ENCODE data around the gene TVP23C. TPM values are rescaled to one million over a fixed set of nuclear protein-coding genes. Genes with fewer than 3 reads are reported as not detected.
"Not testable (repeated sequence)": the region's sequence is repeated elsewhere in the genome, so short reads cannot be mapped to it uniquely, and the experiment has no call there.

The TVP23C gene
- 10 to 100 TPM; 37.9 to 99.0 (median 67.4) TPM for total RNA-seq

DNA sequence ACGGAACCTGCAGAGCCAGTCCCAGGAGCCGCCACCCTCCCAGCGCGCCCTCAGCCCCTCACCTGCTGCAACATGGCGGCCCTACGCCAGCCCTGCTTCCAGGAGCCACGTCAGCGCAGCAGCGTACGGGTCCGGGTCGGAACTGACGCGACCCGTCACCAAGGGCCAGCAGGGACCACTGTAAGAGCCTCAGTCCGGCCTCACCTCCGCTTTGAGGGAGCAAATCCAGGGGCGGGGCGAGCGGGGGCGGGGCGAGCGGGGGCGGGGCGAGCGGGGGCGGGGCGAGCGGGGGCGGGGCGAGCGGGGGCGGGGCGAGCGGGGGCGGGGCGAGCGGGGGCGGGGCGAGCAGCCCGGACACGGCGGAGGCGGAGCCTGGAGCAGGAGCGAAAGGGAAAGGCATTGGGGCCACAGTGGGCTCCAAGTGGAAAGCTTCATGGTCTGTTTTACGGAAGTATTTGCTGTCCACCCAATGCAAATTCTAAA, at the start of gene TVP23C:
Gene TVP23C (minus strand): TSS at position 109 of the 483 bp plus-strand sequence. CDS start 35 bp downstream, at position 74.
- H3K27me3 ChIP-seq; H3K36me3 ChIP-seq; H3K4me1 ChIP-seq; H3K9me3 ChIP-seq; intact Hi-C loops (cut with DNase I): not testable (repeated sequence)
- peak; percentile 76 to 83 for DNase-seq
- WGBS, 2 donors: 0 to 3% methylated on average over 2 to 17 of the region's 46 CpGs
- H3K27ac ChIP-seq: peak within 1 kb of the TSS in 2 of 3 donors; percentile 70 to 74
- peak in 1 of 2 donors; percentile 86 for TF ChIP-seq POLR2A (IDR thresholded peaks at IDR 0.05)
- H3K4me3 ChIP-seq (replicated peaks in 1 of 3): peak within 1 kb of the TSS; percentile 26 to 79 (median 69)

DNA sequence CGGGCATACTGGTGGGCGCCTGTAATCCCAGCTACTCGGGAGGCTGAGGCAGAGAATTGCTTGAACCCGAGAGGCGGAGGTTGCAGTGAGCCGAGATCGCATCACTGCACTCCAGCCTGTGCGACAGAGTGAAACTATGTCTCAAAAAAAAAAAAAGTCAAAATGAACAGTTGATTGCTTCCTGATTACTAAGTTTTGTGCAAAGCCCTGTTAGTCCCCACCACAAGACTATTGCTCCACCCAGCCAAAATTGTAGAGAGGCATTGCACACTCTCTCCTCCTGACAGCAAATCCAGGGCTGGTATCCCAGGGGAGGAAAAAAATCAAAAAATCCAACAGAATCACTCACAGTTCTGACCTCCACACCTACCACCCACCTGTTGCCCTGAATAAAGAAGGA, 29.7 kb upstream of the TVP23C start:
- H3K4me3 ChIP-seq (replicated peaks in 1 of 3); H3K36me3 ChIP-seq; H3K27ac ChIP-seq; H3K27me3 ChIP-seq; intact Hi-C loops (cut with DNase I); H3K9me3 ChIP-seq; DNase-seq; H3K4me1 ChIP-seq: not testable (repeated sequence)
- WGBS, 2 donors: 85 to 87% methylated on average over 8 of the region's 8 CpGs

DNA sequence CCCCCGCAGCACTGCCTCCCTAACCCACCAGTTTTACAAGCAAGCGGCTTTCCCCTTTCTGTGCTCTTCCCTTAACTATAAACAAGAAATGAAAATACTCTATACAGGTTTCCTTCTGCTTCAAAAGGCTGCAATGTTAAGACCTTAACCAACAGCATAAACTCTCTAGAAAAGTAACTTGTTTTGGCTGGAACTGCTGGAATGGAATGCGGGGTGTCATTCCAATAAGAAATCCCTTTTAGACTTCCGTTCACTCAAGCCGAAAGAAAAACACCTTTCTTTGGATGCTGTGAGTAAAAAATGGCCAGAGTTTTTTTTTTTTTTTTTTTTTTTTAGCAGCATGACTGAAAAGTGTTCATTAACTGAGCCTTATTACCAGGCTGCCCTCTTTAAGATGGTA, 28.7 kb upstream of the TVP23C start:
- peak in 1 of 2 donors; percentile 7 for DNase-seq
- H3K27me3 ChIP-seq; H3K4me3 ChIP-seq (replicated peaks in 1 of 3); H3K9me3 ChIP-seq; H3K36me3 ChIP-seq; intact Hi-C loops (cut with DNase I); H3K4me1 ChIP-seq: not testable (repeated sequence)
- WGBS, 2 donors: 28 to 41% methylated on average over 5 of the region's 5 CpGs
- H3K27ac ChIP-seq: peak overlapping the region; percentile 32 to 74 (median 61)

DNA sequence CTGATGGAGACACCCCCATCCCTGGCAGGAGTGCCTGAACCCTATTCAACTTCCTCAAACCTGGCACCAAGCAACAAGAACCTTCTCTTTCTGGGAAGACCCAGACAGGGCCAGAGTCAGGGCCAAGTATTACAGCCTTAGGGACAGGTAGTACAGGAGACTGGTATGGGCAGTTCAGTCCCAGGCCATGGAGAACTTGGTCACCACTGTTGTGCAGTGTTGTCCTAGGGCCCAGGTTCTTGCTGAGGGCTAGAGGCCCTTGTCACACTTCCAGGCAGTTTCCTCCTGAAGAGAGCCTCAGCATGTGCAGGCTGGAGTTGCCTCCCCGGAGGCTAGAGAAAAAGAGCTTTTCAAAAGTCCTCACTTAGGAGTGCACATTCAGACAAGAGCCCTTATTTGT, 27.6 kb upstream of the TVP23C start:
- intact Hi-C loops (cut with DNase I); H3K27me3 ChIP-seq; DNase-seq; H3K4me1 ChIP-seq; H3K4me3 ChIP-seq (replicated peaks in 1 of 3); H3K27ac ChIP-seq; H3K36me3 ChIP-seq; H3K9me3 ChIP-seq: not testable (repeated sequence)
- 50 to 57% methylated on average over 1 of the region's 1 CpG for WGBS, 2 donors

DNA sequence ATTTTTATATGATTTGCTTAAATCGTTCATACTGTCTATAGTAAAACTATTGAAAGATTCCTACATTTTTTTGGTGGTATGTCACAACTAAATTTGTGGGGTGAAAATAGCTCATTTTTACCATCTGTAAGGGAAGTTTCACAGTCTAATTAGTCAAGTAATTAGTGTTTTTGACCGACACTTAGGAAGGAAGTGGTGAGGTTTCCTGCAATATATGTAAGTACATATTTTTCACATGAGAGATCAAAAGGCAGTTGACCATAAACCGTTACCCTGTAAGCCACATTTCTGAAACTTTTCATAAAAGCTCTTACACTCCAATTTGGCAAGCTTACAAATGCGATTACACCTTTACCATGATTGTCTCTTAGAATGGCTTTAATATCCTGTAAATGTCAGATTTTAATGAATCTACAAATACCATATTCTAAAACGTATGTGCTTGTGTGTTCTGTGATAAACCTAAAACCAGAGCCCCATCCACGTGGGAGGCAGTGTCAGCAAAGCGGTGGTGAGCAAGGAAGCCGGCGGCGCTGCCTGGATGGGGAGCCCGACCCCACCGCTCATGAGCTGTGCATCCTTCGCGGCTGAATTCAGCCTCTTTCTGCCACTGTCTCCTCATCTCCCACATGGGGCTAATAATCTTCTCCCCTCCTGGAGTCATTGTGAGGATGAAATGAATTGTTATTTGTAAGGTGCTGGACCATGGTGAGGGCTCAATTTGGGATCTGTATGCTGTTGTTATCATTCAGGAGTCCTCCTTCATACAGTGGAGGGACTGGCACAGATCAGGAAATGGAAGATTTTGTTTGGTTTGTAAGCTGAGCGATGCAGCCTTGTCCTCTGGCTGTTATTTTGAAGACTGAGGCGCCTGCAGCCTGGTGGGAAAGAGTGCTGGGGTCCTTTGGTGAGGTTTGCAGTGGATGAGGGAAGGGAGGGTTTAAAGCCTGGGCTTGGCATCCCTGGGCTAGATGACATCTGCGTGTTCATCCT, 26.6 kb upstream of the TVP23C start:
- intact Hi-C loops (cut with DNase I); H3K27ac ChIP-seq; DNase-seq; H3K4me3 ChIP-seq (replicated peaks in 1 of 3); H3K36me3 ChIP-seq; H3K27me3 ChIP-seq; H3K9me3 ChIP-seq; H3K4me1 ChIP-seq: not testable (repeated sequence)
- WGBS, 2 donors: 78 to 82% methylated on average over 14 of the region's 17 CpGs

DNA sequence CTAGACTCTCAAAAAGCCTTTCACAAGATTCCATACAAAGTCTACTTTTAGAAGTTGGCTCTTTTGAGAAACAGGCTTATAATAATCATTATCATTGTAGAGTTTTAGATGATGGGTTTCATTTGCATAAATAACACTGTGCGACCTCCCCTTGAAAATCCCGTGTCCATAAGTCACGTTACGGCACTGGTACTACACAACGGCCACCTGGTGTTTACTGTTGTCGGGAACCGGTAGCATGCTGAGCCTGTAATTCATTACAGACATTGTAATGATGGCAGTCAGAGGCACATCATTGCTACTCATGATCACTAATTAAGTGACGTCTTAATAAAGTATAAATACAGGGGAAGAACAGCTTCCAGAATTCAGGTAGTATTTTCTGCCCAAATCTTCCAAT, 24.7 kb upstream of the TVP23C start:
- H3K36me3 ChIP-seq; H3K9me3 ChIP-seq; H3K27ac ChIP-seq; H3K4me3 ChIP-seq (replicated peaks in 1 of 3); DNase-seq; H3K4me1 ChIP-seq; H3K27me3 ChIP-seq; intact Hi-C loops (cut with DNase I): not testable (repeated sequence)
- 81 to 92% methylated on average over 8 of the region's 8 CpGs for WGBS, 2 donors

DNA sequence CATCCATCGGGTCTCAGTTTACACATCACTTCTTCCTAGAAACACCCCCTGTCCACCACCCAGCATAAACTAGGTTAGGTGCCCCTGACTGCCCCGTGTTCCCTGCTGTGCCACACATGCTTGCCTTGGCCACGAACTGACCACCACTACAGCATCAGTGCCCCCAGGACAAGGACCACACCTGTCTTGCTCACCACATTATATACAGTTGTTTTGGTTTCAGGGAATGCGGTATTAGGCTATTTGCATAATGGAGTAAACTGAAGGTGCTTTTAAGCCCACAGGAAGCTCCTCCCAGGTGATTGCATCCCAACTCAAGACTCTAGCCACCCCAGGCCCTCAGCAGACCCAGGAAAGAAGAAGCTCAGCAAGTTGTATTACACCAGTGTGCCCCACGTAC, 20.0 kb upstream of the TVP23C start:
- H3K9me3 ChIP-seq; H3K27ac ChIP-seq; H3K4me3 ChIP-seq (replicated peaks in 1 of 3); intact Hi-C loops (cut with DNase I); H3K4me1 ChIP-seq; DNase-seq; H3K36me3 ChIP-seq; H3K27me3 ChIP-seq: not testable (repeated sequence)
- WGBS, 2 donors: 83 to 100% methylated on average over 1 of the region's 5 CpGs

DNA sequence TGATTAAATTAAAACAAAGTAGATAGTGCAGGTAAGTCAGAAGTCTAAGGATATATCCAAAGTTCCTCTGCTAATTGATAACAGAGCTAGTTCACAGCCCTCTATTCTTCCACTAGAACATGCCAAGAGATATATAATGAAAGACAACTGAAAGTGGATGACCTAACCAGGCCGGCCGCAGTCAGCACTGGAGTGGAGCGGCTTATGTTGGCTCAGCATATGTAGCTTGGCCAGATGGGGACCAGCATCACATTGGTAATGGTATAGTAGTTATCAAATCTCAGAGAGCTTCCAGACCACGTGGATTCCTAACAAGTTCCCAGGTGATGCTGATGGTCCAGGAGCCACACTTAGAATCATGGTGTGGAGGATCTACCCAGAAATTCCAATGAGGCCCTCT, 18.2 kb upstream of the TVP23C start:
- H3K9me3 ChIP-seq; DNase-seq; H3K4me1 ChIP-seq; intact Hi-C loops (cut with DNase I); H3K27me3 ChIP-seq; H3K4me3 ChIP-seq (replicated peaks in 1 of 3); H3K36me3 ChIP-seq; H3K27ac ChIP-seq: not testable (repeated sequence)
- 87 to 95% methylated on average over 3 to 4 of the region's 4 CpGs for WGBS, 2 donors

DNA sequence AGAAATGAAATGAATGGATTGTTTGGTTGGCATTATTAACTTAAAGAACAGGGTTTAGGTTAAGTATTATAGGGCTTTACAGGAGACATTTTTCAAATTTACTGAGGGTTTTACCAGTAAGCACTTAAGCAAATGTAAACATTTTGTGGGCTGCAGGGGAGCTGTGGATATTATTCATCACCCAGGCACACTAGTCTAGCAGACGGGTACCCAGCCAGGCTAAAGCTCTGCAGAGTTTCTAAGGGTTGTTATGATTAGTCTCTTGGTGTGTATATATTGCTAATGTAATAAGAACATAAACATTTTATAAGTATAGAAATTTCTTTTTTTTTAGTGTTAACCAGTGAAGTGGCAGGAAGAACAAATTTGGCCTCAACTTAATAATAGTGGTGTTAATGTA, 13.6 kb upstream of the TVP23C start:
- H3K27ac ChIP-seq; H3K36me3 ChIP-seq; DNase-seq; H3K4me3 ChIP-seq (replicated peaks in 1 of 3); H3K27me3 ChIP-seq; H3K4me1 ChIP-seq; H3K9me3 ChIP-seq; intact Hi-C loops (cut with DNase I): not testable (repeated sequence)
- WGBS, 2 donors: no CpG with 5 or more reads among the region's 1 CpG

DNA sequence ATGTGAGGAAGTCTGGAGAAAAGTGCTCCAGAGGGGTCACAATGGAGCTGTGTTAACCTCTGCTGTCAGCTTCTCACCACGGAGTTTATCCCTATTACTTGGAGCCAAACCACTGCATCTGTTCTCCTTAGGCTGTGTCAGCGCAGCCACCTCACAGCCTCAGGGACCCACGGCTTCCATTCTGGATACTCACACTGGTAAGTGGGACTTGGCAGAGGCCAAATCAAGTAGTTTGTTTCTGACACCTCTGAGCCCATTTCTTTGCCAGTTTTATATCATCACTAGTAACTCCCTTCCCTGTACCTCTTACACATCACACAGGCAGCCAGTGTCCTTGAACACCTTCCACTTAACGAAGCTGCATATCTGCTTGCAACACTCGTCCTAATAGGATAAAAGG, 11.4 kb upstream of the TVP23C start:
- WGBS, 2 donors: 97 to 100% methylated on average over 2 of the region's 5 CpGs
- intact Hi-C loops (cut with DNase I); H3K27me3 ChIP-seq; DNase-seq; H3K9me3 ChIP-seq; H3K4me1 ChIP-seq; H3K4me3 ChIP-seq (replicated peaks in 1 of 3); H3K36me3 ChIP-seq; H3K27ac ChIP-seq: not testable (repeated sequence)
